ENCODE data around the gene SPNS2.

Gene SPNS2

DNA sequence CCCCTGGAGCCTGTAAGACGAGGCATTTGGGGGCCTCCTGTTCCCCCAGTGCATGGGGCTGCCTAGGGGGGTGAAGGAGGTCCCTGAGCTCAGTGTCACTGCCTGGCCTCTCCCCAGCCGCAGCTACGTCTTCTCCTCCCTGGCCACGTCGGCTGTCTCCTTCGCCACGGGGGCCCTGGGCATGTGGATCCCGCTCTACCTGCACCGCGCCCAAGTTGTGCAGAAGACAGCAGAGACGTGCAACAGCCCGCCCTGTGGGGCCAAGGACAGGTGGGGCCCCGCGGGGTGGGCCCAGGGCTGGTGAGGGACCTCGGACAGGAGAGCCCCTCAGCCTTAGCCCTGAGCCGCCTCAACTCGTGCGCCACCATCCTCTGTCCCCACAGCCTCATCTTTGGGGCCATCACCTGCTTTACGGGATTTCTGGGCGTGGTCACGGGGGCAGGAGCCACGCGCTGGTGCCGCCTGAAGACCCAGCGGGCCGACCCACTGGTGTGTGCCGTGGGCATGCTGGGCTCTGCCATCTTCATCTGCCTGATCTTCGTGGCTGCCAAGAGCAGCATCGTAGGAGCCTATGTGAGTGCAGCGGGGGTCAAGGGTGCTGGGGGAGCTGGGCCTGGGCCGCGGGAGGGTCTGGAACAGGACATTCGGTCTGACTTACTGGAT is 34.3 kb downstream of the SPNS2 start:
- Histone ChIP-seq H3F3A (ENCODE audit: low read depth) (no peaks in the 10 kb centered on the region), H3K4me1 (ENCODE audit: insufficient read depth, low read length, poor library complexity, severe bottlenecking) (no peaks in the 10 kb centered on the region), H3K4me2 (ENCODE audit: low read depth, low read length, poor library complexity, severe bottlenecking) (no peak overlapping the region), H4K20me1 (ENCODE audit: insufficient read depth, low read length, poor library complexity, severe bottlenecking) (no peaks in the 10 kb centered on the region), H3K4me3 (ENCODE audit: low read length, poor library complexity, severe bottlenecking) (no peak overlapping the region), H2AFZ (ENCODE audit: low read length) (no peak overlapping the region), H3K9me2 (replicated peaks; ENCODE audit: low read depth, low read length) (no peaks in the 10 kb centered on the region), H3K79me2 (ENCODE audit: insufficient read depth, low read length) (no peaks in the 10 kb centered on the region), H3K9me3 (ENCODE audit: insufficient read depth, low read depth, low read length) (no peaks in the 10 kb centered on the region), H3K9ac (ENCODE audit: low read depth, low read length, poor library complexity, severe bottlenecking) (no peak overlapping the region), H3K27me3 (ENCODE audit: insufficient read depth, low read length, poor library complexity, severe bottlenecking) (no peaks in the 10 kb centered on the region), H3K36me3 (ENCODE audit: insufficient read depth, low read length) (peaks cover 10% of the 10 kb centered on the region; the same call in 1 of the 2 replicates)
- TF ChIP-seq EZH2phosphoT487 (IDR thresholded peaks at IDR 0.05; ENCODE audit: borderline replicate concordance) (no peak), CTCF (conservative IDR thresholded peaks at IDR 0.05; ENCODE audit: low read length) (no peak)

GRCh38 chr17:4533523-4534504 is 35.1 kb downstream of the SPNS2 start:
- TF ChIP-seq EZH2phosphoT487 (IDR thresholded peaks at IDR 0.05; ENCODE audit: borderline replicate concordance) (no peak), CTCF (conservative IDR thresholded peaks at IDR 0.05; ENCODE audit: low read length) (no peak)
- Histone ChIP-seq H3K79me2 (ENCODE audit: insufficient read depth, low read length) (no peaks in the 10 kb centered on the region), H3K4me2 (ENCODE audit: low read depth, low read length, poor library complexity, severe bottlenecking) (no peak overlapping the region), H3F3A (ENCODE audit: low read depth) (no peaks in the 10 kb centered on the region), H3K36me3 (ENCODE audit: insufficient read depth, low read length) (peaks cover 11% of the 10 kb centered on the region; the same call in 1 of the 2 replicates), H3K9me2 (replicated peaks; ENCODE audit: low read depth, low read length) (no peaks in the 10 kb centered on the region), H3K27me3 (ENCODE audit: insufficient read depth, low read length, poor library complexity, severe bottlenecking) (no peaks in the 10 kb centered on the region), H3K9me3 (ENCODE audit: insufficient read depth, low read depth, low read length) (no peaks in the 10 kb centered on the region), H4K20me1 (ENCODE audit: insufficient read depth, low read length, poor library complexity, severe bottlenecking) (no peaks in the 10 kb centered on the region), H3K9ac (ENCODE audit: low read depth, low read length, poor library complexity, severe bottlenecking) (no peak overlapping the region), H3K4me1 (ENCODE audit: insufficient read depth, low read length, poor library complexity, severe bottlenecking) (no peaks in the 10 kb centered on the region), H3K4me3 (ENCODE audit: low read length, poor library complexity, severe bottlenecking) (no peak overlapping the region), H2AFZ (ENCODE audit: low read length) (no peak overlapping the region)

DNA sequence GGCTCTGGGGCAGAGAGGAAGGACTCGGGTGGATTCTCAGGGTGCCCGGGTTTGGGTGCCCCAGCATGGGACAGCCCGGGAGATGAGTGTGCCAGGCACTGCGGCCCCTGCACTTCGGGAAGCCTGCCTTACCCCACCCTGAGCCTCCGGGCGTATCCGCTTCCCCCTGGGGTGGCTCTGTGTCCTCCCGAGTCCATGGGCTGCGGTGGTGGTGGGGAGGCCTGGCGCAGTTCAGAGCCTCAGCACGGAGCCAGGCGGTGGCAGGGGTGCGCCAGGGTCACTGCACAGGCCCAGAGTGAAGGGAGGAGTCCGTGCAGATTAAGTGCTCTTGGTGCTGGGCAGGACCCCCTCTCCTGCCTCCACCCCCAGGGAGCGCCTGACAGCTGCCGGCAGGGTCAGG is 35.8 kb downstream of the SPNS2 start:
- Histone ChIP-seq H3K79me2 (ENCODE audit: insufficient read depth, low read length) (no peaks in the 10 kb centered on the region), H3K36me3 (ENCODE audit: insufficient read depth, low read length) (peaks cover 11% of the 10 kb centered on the region; the same call in 1 of the 2 replicates), H3K4me1 (ENCODE audit: insufficient read depth, low read length, poor library complexity, severe bottlenecking) (no peaks in the 10 kb centered on the region), H3K9me3 (ENCODE audit: insufficient read depth, low read depth, low read length) (no peaks in the 10 kb centered on the region), H3K4me3 (ENCODE audit: low read length, poor library complexity, severe bottlenecking) (no peak overlapping the region), H3K9me2 (replicated peaks; ENCODE audit: low read depth, low read length) (no peaks in the 10 kb centered on the region), H4K20me1 (ENCODE audit: insufficient read depth, low read length, poor library complexity, severe bottlenecking) (no peaks in the 10 kb centered on the region), H3F3A (ENCODE audit: low read depth) (no peaks in the 10 kb centered on the region), H2AFZ (ENCODE audit: low read length) (no peak overlapping the region), H3K4me2 (ENCODE audit: low read depth, low read length, poor library complexity, severe bottlenecking) (no peak overlapping the region), H3K9ac (ENCODE audit: low read depth, low read length, poor library complexity, severe bottlenecking) (no peak overlapping the region), H3K27me3 (ENCODE audit: insufficient read depth, low read length, poor library complexity, severe bottlenecking) (no peaks in the 10 kb centered on the region)
- TF ChIP-seq CTCF (conservative IDR thresholded peaks at IDR 0.05; ENCODE audit: low read length) (no peak), EZH2phosphoT487 (IDR thresholded peaks at IDR 0.05; ENCODE audit: borderline replicate concordance) (no peak)
